ENCODE results near the gene RBP3.

Gene RBP3

GRCh38 chr10:47334466-47335295 lies 13.5 kb upstream of the RBP3 start:
- TF ChIP-seq, protein P1, sequence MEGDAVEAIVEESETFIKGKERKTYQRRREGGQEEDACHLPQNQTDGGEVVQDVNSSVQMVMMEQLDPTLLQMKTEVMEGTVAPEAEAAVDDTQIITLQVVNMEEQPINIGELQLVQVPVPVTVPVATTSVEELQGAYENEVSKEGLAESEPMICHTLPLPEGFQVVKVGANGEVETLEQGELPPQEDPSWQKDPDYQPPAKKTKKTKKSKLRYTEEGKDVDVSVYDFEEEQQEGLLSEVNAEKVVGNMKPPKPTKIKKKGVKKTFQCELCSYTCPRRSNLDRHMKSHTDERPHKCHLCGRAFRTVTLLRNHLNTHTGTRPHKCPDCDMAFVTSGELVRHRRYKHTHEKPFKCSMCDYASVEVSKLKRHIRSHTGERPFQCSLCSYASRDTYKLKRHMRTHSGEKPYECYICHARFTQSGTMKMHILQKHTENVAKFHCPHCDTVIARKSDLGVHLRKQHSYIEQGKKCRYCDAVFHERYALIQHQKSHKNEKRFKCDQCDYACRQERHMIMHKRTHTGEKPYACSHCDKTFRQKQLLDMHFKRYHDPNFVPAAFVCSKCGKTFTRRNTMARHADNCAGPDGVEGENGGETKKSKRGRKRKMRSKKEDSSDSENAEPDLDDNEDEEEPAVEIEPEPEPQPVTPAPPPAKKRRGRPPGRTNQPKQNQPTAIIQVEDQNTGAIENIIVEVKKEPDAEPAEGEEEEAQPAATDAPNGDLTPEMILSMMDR (IDR thresholded peaks at IDR 0.05; ENCODE audit: poor library complexity, severe bottlenecking), result no peak
- Histone ChIP-seq H3K27me3 (ENCODE audit: insufficient read depth, poor library complexity, severe bottlenecking) (peaks cover 11% of the 10 kb centered on the region), H3K9me3 (ENCODE audit: severe bottlenecking) (no peaks in the 10 kb centered on the region), H3K4me3 (ENCODE audit: severe bottlenecking) (no peak overlapping the region), H3K27ac (ENCODE audit: poor library complexity, severe bottlenecking) (no peak overlapping the region), H3K36me3 (ENCODE audit: low read depth) (no peaks in the 10 kb centered on the region), H3K4me1 (ENCODE audit: insufficient read depth, poor library complexity, severe bottlenecking) (no peaks in the 10 kb centered on the region)
- DNase-seq (ENCODE audit: low spot score), result peak; percentile 6
- ATAC-seq (ENCODE audit: low read depth), result no peak

- H3K9me3 ChIP-seq (ENCODE audit: severe bottlenecking), result no peaks in the 10 kb centered on the region
- no peak overlapping the region for H3K4me3 ChIP-seq (ENCODE audit: severe bottlenecking)
- DNase-seq (ENCODE audit: low spot score) (peak; percentile 24), ATAC-seq (ENCODE audit: low read depth) (no peak)
- TF ChIP-seq, protein P1 (IDR thresholded peaks at IDR 0.05; ENCODE audit: poor library complexity, severe bottlenecking), result no peak
- peaks cover 11% of the 10 kb centered on the region for H3K27me3 ChIP-seq (ENCODE audit: insufficient read depth, poor library complexity, severe bottlenecking)
- no peaks in the 10 kb centered on the region for H3K4me1 ChIP-seq (ENCODE audit: insufficient read depth, poor library complexity, severe bottlenecking)
- H3K27ac ChIP-seq (ENCODE audit: poor library complexity, severe bottlenecking), result no peak overlapping the region
- H3K36me3 ChIP-seq (ENCODE audit: low read depth), result no peaks in the 10 kb centered on the region
These were observed 12.3 kb upstream of the RBP3 start for GRCh38 chr10:47335906-47336305.

DNA sequence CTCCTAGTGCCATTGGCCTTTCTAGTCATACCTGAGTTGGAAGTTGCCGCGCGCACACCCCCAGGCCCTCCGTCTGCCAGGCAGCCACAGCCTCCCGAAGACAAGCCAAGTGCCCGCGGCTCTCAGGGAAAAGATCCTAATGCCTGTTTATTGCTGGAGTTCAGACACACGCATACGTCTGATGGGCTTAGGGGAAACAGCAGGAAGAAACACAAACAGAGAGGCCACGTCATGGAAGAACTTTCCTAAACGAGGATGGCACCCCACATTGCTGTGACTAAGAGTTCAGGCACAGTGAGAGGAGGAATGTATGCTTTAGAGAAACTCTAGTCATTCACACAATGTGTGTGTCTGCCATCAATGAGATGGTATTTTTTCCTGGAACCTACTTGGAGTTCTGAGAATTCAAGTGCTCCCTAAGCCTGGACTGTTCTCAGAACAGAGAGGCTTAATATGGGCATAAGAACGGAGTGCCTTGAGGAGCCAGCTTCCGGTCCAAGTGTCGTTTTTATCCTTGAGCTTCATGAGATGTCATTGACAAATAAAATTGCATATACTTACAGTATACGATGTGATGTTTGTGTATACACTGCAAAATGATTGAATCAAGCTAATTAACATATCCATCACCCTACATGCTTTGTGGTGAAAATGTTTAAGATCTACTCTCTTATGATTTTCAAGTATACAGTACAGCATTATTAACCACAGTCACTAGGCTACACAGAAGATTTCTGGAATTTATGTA lies 11.6 kb upstream of the RBP3 start:
- TF ChIP-seq, protein P1 (IDR thresholded peaks at IDR 0.05; ENCODE audit: poor library complexity, severe bottlenecking), result no peak
- ATAC-seq (ENCODE audit: low read depth), result no peak
- no peaks in the 10 kb centered on the region for H3K4me1 ChIP-seq (ENCODE audit: insufficient read depth, poor library complexity, severe bottlenecking)
- H3K4me3 ChIP-seq (ENCODE audit: severe bottlenecking), result no peak overlapping the region
- no peak overlapping the region for H3K27ac ChIP-seq (ENCODE audit: poor library complexity, severe bottlenecking)
- no peaks in the 10 kb centered on the region for H3K9me3 ChIP-seq (ENCODE audit: severe bottlenecking)
- H3K36me3 ChIP-seq (ENCODE audit: low read depth), result no peaks in the 10 kb centered on the region
- peak; percentile 24 for DNase-seq (ENCODE audit: low spot score)
- peaks cover 11% of the 10 kb centered on the region for H3K27me3 ChIP-seq (ENCODE audit: insufficient read depth, poor library complexity, severe bottlenecking)

DNA sequence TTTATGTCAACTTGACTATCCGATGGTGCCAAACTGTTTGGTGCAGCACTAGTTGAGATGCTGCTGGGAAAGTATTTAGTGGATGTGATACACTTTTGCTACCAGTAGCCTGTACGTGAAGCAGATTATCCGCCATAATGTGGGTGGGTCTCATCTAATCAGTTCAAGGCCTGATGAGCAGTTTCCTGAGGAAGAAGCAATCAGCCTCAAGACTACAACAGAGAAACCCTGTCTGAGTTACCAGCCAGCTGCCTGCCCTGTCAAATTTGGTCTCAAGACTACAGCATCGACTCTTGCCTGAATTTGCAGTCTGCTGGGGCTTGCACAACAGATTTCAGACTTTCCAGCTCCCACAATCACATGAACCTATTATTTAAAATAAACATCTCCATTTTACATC lies 10.9 kb upstream of the RBP3 start:
- DNase-seq (ENCODE audit: low spot score) (peak; percentile 8), ATAC-seq (ENCODE audit: low read depth) (no peak)
- Histone ChIP-seq H3K36me3 (ENCODE audit: low read depth) (no peaks in the 10 kb centered on the region), H3K27ac (ENCODE audit: poor library complexity, severe bottlenecking) (no peak overlapping the region), H3K4me1 (ENCODE audit: insufficient read depth, poor library complexity, severe bottlenecking) (no peaks in the 10 kb centered on the region), H3K27me3 (ENCODE audit: insufficient read depth, poor library complexity, severe bottlenecking) (peaks cover 11% of the 10 kb centered on the region), H3K9me3 (ENCODE audit: severe bottlenecking) (no peaks in the 10 kb centered on the region), H3K4me3 (ENCODE audit: severe bottlenecking) (no peak overlapping the region)
- TF ChIP-seq, protein P1 (IDR thresholded peaks at IDR 0.05; ENCODE audit: poor library complexity, severe bottlenecking), result no peak

Data from RWPE2 (cell line).